Activated CD4-positive, CD25-positive, alpha-beta regulatory T cell treated with anti-CD3 and anti-CD28 coated beads, Interleukin-2, amount 50 U/mL, for 16 hours (primary cell): ENCODE measurements around the gene EHMT1.
A peak's percentile ranks its signal among the peaks of the same experiment; 100 is the strongest.

Source experiments
- DNase-seq: peaks from one replicate; pipeline ENCODE4 v3.0.0-alpha.2; 2020; ENCODE audit warnings: low read depth, low spot score

Gene EHMT1

DNA sequence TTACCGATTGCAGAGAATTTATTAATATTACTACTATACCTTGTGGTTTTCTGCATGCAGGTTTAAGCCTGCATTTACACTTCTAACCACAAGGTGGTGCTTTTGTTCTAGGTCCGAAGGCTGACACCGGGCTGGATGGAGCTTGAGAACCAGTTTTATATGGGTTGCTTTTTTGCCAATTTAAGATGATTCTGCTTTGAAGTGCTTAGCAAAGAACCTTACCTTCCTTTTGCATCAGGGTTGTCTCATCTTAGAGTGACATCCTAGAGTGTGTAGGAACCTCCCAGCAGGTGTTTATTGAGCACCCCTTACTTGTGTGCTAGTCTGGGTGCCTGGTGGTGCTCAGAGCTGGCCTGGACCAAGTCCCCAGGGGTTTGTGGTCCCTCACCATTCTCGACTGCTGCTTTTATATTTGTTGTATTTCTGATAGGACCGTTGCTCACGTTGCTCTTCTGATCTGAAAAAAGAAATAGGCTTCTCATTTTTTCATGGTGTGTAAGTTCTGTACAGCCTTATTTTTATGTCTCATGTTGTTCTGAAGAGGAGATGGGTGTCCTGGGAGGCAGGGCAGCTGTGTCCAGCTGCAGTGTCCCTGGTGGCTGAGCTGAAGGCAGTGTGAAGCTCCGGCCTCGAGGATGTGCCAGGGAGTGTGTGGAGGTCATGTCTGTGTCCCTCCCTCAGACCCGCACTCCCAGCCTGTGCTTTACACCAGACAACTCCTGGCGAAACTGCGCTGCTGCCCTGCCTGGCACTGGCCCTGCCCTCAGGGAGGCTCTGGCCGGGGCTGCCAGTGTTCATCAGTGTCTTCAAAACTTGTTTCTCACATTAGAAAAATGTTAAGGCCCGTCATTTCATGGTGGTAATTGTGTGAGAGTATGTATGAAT lies 54.3 kb downstream of the EHMT1 start:
- peak; percentile 18 for DNase-seq

DNA sequence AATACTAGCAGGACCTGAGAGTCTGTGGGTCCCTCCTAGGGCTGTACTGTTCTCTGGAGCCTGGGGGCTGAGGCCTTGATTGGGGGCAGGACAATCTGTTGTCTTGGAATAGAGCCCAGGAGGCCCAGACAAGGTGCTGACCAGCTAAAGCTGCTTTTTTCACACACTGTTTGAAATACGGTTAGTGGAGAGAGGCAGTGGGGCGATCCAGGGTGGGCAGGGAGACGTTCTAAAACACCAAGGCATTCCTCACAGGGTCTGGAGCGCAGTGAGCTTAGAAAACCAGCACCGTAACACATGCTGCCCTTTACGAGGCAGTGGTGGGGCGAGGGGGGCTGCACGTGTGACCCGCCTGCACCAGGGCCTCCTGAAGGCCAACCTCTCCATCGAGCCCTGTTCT lies 55.1 kb downstream of the EHMT1 start:
- DNase-seq, result no peak

DNA sequence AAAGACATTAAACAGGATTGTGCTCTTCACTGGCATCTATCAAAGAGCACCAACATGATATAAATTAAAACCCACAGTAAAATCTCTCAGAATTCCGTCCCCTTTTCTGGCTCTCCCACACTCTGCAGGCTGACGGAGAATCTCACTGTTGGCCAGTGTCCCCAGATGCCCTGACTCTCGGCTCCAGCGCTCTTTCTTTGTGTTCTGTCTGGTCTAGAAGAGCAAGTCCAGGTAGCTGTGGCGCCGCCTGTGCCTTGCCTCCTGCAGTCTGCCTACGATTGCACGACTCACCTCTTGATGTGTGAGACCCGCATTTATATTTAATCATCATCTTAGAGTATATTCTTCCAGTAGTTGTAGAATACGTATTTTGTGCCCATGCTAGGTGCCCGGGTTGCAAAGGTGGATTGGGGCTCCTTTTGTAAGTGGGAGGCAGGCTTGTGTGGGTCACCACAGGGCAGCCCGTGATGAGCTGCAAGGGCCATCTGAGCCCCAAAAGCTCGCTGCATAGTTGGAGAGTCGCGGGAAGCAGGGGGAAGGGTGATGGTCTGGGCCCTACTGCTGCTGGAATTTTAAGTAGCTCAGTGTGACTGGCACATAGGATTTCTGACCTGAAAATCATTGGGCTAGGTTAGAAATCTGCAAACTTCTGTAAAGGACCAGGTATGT lies 55.6 kb downstream of the EHMT1 start:
- no peak for DNase-seq

- no peak for DNase-seq
Observed at GRCh38 chr9:137674976-137675320, 56.1 kb downstream of the EHMT1 start.

DNA sequence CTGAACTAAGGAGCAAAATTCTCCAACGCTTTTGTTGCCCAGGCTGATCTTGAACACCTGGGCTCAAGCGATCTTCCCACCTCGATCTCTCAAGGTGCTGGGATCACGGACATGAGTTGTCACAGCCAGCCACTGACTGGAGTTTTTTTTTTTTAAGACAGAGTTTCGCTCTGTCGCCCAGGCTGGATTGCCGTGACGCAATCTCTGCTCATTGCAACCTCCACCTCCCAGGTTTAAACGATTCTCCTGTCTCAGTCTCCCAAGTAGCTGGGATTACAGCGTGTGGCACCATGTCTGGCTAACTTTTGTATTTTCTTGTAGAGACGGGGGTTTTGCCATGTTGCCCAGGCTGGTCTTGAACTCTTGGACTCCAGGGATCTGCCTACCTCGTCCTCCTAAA lies 58.2 kb downstream of the EHMT1 start:
- DNase-seq, result no peak

DNA sequence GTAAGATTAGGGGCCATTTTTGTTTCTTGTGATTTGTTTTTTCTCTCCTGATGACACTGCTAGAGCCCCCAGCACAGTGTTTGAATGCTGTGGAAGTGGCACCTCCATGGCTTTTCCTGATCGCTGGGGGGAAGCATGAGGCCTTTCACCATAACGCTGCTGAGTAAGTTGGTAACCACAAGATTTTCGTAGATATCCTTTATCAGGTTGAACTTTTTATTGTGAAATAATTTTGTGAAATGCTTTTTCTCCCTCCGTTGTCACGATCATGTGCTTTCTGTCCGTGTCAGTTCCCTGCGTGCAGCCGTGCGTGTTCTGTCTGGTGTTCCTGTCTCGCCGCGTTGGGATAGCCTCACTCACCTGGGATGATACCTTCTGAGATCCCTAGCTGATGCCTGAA lies 59.4 kb downstream of the EHMT1 start:
- DNase-seq, result no peak

- DNase-seq, result no peak
Observed at GRCh38 chr9:137679249-137679648, 60.4 kb downstream of the EHMT1 start.

DNA sequence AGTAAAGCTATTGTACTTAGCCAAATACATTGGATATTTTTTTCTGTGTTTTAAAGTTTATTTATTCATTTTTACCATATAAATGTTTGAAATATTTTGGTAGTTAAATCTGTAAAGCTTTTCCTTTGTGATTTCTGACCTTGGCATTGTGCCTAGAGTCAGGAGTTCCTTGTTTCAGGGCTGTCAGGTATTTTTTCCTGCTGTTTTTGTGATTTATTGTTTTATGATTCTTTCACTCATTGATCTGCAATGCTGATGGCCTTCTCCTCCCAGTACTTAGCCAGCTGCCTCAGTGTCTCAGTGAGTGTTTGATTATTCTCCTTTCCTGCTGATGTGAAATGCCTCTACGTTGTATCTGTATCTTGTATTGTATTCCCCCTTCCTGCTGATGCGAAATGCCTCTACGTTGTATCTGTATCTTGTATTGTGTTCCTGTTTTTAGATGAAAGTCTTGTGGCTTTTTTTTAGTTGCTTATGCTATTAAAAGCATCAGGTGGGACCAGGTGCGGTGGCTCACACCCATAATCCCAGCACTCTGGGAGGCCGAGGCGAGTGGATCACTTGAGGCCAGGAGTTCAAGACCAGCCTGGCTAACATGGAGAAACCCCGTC lies 61.0 kb downstream of the EHMT1 start:
- DNase-seq, result no peak

DNA sequence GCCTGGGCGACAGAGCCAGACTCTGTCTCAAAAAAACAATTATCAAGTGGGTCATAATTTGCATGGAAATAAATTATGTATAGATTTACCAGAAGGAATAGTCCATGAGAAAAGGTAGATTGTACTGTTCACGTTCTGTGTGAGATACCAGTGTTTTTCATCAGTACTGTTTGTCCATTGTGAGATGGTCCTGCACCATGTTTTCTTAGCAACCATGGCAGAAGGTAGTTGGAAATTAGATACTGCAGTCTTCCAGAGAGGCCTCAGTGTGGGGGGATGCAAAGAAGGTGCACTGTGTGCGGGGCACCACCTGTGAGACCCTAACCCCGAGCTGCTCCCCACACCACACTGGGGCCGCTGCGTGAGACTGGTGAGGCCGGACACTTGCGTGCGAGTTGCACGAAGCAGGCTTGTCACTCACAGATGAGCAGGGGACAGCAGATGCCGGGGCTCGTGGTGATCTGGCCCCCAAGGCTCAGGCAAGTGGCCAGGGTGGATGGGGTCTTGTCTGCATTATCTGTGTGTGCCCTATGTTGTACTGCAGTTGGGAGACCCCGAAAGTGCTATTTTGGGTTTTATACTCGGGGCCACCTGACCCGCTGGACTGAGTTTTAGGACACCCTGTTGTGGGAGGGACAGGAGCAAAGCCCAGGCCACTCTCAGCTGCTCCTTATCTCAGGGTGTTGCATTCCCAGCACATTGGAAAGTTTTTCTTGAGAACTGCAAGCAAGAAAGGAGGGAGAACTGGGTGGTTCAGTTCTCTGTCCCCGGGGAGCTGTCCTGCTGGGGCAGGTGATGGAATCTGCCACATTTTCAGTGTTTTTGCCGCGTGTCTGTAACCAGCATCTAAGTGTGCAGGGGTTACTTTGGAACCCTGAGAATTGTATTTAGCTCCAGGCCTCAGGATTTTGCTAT lies 61.9 kb downstream of the EHMT1 start:
- no peak for DNase-seq

- DNase-seq, result no peak
Observed at GRCh38 chr9:137682428-137683105, 63.8 kb downstream of the EHMT1 start.

GRCh38 chr9:137683262-137683864 lies 64.6 kb downstream of the EHMT1 start:
- DNase-seq, result no peak

GRCh38 chr9:137685035-137685740 lies 66.4 kb downstream of the EHMT1 start:
- DNase-seq, result no peak

DNA sequence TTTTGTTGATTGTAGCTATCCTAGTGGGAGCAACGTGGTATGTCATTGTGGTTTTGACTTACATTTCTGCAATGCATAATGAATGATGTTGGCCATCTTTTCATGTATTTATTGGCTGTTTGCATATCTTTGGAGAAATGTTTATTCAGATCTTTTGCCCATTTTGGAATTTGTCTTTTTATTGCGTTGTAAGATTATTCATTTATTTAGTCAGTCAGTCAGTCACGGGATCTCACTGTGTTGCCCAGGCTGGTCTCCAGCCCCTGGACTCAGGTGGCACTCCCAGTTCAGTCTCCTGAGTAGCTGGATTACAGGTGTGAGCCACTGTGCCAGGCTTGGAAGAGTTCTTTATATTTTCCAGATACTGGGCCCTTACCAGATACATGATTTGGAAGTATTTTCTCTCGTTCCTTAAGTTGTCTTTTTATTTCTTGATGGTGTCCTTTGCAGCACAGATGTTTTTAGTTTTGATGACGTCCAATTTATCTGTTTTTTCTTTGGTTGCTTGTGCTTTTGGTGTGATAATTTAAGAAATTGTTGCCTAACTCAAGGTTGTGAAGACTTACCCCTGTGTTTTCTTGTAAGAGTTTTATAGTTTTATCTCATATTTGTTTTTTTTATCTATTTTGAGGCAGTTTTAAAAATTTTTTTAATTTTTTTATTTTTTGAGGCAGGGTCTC lies 67.1 kb downstream of the EHMT1 start:
- DNase-seq, result no peak

DNA sequence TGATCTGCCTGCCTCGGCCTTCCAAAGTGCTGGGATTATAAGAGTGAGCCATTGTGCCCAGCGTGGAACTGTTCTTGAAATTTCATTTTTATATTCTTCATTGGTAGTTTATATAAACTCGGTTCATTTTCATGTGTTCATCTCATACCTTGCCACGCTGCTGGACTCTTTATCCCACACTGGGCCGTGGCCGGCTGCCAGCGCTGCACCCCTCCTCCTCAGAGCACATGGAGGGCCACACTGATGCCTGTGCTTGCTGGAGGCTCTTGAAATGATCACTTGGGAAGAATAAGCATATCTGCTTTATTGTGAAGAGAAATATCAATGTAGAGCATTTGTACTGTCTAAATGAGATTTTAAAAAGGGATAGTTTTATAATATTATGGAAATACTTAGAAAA lies 69.5 kb downstream of the EHMT1 start:
- DNase-seq, result no peak

DNA sequence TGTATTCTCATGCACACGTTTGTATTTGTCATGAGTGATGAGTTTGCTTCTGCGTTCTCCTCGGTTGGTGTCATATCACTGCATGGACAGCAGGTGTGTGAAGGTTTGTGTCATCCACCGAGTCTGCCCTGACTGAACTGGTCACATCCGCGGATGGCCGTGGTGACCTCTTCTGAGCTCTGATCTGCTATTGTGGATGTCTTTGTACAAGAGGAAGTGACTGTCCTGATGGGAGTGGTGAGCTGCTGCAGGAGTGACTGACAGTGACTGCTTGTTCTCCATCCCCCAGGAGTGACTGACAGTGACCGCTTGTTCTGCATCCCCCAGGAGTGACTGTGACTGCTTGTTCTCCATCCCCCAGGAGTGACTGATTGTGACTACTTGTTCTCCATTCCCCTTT lies 69.9 kb downstream of the EHMT1 start:
- no peak for DNase-seq

- DNase-seq, result no peak
Observed at GRCh38 chr9:137689745-137690529, 71.1 kb downstream of the EHMT1 start.

DNA sequence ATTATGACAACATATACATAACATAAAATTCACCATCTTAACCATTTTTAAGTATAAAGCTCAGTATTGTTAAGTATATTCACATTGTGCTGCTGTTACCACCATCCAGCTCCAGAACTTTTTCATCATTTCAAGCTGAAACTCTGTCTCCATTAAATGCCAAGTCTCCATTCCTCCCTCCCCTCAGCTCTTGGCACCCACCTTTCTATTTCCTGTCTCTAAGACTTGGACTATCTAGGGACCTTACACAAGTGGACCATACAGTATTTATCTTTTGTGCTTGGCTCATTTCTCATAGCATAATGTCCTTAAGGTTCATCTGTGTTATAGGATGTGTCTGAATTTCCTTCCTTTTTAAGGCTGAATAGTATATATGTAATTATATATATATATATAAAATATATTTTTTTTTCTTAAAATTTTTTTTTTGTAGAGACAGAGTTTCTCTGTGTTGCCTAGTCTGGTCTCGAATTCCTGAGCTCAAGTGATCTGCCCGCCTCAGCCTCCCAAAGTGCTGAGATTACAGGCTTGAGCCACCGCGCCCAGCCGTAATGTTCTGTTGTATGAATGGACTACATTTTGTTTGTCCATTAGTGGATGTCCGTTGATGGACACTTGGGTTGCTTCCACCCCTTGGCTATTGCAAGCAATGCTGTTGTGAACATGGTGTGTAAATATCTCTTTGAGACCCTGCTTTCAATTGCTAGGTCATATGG lies 72.3 kb downstream of the EHMT1 start:
- DNase-seq, result no peak
